GDM1 (cell line): ENCODE data around the gene ANKRD53.

Experiments
- DNase-seq: peaks from one replicate; lab custom pipeline; 2025; lab: John Stamatoyannopoulos, UW

ANKRD53 gene

GRCh38 chr2:70966681-70967080, 11.7 kb upstream of the ANKRD53 start:
- DNase-seq = no peak

DNA sequence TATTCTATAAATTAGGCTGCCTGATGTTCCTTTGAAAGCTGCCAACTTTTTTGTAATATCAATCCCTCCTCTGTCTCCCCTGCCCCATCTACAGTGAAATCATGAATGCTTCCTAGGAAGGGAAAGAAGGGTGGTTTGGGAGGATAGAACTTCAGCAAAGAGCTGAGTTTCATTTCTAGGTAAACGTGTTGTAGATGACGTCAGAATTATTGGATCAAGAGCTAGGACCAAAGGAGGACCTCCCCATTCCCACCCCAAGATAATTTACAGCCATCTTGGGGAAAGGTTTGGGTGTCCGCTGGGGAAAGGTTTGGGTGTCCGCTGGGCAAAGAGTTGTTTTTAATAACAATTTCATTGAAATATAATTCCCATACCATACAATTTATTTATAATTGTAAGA, 11.2 kb upstream of the ANKRD53 start:
- DNase-seq = no peak

- no peak for DNase-seq
These were observed 3.8 kb upstream of the ANKRD53 start for GRCh38 chr2:70974592-70974991.

GRCh38 chr2:70975237-70975636, 3.2 kb upstream of the ANKRD53 start:
- no peak for DNase-seq

DNA sequence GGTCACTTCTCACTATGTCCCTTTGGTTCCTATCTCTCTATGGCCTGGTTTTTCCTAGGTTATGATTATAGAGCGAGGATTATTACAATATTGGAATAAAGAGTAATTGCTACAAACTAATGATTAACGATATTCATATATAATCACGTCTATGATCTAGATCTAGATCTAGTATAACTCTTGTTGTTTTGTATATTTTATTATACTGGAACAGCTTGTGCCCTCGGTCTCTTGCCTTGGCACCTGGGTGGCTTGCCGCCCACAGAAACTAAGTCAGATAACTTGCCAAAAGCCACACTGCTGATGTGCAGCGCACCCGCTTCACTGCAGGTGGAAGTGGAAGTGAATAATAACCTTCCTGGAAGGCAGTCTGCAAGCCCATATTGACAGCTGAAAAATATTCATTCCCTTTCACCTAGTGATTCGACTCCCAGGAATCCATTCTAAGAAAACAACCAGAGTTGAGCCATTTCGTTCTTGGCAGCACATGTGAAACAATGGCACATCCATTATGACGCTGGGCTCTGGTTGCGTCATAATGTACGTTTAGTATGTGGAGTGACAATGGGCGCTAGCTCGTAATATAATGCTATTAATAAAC, 725 bp upstream of the ANKRD53 start:
- DNase-seq = no peak

GRCh38 chr2:70979180-70979488, 704 bp downstream of the ANKRD53 start:
- no peak for DNase-seq

GRCh38 chr2:70979626-70980025, 1.2 kb downstream of the ANKRD53 start:
- no peak for DNase-seq

DNA sequence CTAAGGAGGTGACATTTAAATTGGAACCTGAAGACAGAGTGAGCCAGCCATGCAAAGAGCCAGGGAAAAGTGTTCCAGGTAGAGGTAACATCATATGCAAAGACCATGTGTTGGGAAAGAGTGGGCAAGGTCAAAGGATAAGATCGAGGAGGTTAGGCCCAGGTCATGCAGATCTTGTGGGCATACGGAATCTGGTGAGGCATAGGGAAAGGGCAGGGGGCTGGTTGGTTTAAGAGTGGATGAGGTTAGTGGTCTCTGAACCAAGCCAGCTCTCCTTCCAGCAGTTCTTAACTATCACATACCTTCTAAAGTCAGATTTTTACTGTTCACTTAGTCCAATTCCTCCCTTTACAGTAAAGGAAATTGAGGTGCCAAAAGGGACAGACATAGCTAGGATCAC, 3.0 kb downstream of the ANKRD53 start:
- no peak for DNase-seq

- DNase-seq = no peak
These were observed 3.7 kb downstream of the ANKRD53 start for GRCh38 chr2:70981866-70982810.

DNA sequence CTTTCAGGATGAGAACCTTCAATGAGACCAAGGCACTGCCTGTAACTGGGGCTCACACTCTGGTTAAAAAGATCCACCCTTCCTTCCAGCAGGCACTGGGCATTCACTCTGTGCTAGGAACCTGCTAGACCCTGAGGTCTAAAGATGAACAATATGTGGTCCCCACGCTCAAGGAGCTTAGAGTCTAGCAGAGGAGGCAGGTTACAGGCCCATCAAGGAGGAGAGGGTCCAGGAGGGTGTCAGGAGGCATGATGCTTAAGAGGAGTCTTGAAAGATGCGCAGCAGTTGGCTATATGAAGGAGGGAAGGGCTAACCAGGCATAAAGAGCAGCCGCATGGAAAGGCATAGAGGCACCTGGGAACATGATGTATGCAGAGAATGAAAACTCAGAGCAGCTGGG, 4.5 kb downstream of the ANKRD53 start:
- no peak for DNase-seq

DNA sequence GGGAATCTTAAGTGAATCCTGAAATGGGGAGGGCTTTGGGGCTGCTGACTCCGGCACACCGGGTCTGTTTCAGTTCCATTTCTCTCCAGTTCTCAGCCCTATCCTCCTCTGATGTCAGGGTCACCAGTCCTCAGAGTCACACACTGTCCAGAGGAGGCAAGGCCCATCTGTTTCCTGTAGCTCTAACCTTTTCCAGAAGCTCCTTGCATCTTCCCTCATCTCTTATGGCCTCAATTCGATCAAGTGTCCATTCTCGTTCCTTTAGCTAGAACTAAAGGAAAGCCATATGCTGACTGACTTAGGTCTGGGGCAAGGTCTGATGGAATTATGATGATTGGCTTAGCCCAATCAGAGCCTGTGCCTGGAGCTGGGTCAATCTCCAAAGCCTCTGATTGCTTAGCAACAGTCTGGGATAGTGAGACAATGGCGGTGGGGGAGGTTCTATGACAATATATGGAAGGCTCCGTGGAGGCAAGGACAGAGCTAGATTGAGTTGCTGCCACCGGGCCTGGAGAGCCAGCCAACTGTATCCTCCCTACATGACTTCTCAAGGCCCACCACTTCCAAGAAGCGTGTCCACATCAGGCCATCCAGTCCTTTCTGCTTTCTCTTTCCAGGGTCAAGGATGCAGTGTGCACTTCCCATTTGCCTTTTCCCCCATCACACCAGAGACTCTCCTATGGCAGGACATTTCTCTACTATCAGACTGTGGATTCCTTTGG, 5.2 kb downstream of the ANKRD53 start:
- DNase-seq = no peak

- no peak for DNase-seq
These were observed 5.8 kb downstream of the ANKRD53 start for GRCh38 chr2:70984228-70984575.

- DNase-seq = no peak
These were observed 6.3 kb downstream of the ANKRD53 start for GRCh38 chr2:70984576-70985282.

DNA sequence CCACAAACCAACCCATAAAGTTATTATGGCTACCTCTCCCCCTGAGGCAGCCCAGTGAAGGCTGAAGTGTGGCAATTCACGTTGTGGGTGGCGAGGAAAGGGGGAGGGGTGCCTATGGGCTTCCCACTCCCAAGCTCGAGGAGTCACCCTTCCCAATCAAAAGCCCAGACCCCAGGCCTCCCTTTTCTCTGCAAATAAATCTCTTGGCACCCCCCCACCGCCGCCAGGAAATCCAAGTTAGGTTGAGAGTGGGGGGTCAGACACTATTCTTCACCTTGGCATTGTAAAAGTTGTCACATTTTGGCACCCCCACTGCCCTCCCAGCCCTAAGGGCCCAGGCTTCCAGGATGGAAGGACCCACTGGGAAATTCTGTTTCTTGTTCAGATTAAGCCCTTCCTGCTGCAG, 6.9 kb downstream of the ANKRD53 start:
- no peak for DNase-seq

- no peak for DNase-seq
These were observed 7.5 kb downstream of the ANKRD53 start for GRCh38 chr2:70985956-70986355.

GRCh38 chr2:70986499-70987189, 8.2 kb downstream of the ANKRD53 start:
- no peak for DNase-seq

- no peak for DNase-seq
These were observed 9.0 kb downstream of the ANKRD53 start for GRCh38 chr2:70987386-70987785.

GRCh38 chr2:70988151-70988550, 9.7 kb downstream of the ANKRD53 start:
- no peak for DNase-seq

GRCh38 chr2:70988726-70989648, 10.6 kb downstream of the ANKRD53 start:
- DNase-seq = no peak

DNA sequence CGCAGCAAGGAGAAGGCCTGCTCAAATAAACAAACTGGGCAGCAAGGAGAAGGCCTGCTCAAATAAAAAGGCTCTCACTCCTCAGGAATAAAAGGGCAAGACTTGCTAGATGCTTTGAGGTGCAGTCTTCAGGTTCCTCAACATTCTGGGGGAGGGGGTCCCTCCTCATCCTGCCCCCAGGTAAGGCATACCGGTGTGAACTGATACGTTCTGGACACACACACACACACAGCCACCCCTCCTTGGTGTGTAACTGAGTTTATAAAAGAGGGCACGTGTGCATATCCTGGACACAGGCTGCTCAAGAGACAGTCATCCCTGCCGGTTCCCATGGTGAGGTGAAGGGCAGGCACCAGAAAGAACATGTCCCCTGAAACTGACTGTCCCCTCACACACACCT, 11.8 kb downstream of the ANKRD53 start:
- no peak for DNase-seq

DNA sequence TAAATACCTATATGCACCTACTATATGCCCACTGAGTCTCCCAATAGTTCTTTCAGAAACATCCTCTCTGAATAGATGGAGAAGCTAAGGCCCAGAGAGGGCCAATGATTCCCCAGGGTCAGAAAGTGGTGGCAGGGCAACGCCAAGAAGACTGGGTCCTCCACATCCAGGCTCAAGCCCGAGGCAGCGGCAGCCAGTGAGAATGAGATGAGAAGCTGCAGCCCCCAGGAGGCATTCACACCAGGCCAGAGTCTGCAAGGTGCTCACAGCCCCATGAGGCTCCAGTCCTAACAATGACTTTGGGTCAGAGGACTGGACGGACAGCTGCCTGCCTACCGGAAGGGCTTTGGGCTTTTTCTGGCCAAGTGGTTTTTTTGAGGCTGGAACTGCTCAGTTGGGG, 12.7 kb downstream of the ANKRD53 start:
- DNase-seq = no peak
